ENCODE results near the gene FHIT.

GRCh38 chr3:60855250-60855649 is 396.0 kb downstream of the FHIT start:
- TF ChIP-seq, protein P1, sequence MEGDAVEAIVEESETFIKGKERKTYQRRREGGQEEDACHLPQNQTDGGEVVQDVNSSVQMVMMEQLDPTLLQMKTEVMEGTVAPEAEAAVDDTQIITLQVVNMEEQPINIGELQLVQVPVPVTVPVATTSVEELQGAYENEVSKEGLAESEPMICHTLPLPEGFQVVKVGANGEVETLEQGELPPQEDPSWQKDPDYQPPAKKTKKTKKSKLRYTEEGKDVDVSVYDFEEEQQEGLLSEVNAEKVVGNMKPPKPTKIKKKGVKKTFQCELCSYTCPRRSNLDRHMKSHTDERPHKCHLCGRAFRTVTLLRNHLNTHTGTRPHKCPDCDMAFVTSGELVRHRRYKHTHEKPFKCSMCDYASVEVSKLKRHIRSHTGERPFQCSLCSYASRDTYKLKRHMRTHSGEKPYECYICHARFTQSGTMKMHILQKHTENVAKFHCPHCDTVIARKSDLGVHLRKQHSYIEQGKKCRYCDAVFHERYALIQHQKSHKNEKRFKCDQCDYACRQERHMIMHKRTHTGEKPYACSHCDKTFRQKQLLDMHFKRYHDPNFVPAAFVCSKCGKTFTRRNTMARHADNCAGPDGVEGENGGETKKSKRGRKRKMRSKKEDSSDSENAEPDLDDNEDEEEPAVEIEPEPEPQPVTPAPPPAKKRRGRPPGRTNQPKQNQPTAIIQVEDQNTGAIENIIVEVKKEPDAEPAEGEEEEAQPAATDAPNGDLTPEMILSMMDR (IDR thresholded peaks at IDR 0.05; ENCODE audit: insufficient read depth, low read length, poor library complexity, severe bottlenecking): no peak
- no peak for TF ChIP-seq EZH2phosphoT487 (conservative IDR thresholded peaks at IDR 0.05; ENCODE audit: low read length)
